Activated CD8-positive, alpha-beta memory T cell treated with anti-CD3 and anti-CD28 coated beads, Interleukin-2, amount 50 U/mL, for 48 hours (primary cell): ENCODE data around the gene NGRN.

Source experiments
- DNase-seq: peaks from one replicate; pipeline ENCODE4 v3.0.0-alpha.2; 2020

The NGRN gene, protein sequence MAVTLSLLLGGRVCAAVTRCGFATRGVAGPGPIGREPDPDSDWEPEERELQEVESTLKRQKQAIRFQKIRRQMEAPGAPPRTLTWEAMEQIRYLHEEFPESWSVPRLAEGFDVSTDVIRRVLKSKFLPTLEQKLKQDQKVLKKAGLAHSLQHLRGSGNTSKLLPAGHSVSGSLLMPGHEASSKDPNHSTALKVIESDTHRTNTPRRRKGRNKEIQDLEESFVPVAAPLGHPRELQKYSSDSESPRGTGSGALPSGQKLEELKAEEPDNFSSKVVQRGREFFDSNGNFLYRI

DNA sequence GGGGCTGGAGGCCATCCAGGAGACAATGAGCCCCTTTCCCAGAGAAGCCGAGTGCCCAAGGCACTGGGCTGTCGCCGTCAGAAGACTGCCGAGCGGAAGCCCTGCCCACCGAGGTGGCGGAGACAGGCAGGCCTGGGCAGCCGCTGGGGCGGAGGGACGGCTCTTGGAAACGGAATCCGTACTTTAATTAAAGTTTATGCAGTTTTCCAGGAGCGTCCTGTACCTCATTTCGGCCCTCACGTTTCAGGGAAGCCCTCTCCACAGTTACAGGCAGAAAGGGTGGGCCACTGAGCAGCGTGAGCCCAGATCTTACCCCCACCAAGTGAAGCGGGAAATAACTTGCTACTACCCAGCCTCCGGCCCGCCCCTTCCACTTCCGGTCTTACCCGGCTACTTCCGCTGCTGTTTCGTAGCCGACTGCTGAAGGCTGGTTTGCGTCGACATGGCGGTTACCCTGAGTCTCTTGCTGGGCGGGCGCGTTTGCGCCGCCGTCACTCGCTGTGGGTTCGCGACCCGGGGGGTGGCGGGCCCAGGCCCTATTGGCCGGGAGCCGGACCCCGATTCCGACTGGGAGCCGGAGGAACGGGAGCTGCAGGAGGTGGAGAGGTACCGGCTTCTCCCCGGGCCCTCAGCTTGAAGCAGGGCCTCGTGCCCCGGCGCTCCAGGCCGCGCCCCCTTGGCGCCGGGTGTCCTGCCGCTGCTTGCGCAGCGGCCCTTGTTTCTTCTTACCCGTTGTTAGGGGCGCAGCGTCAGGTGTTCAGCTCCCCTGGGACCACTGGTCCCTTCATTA lies at the start of gene NGRN:
Gene NGRN, plus strand, starts transcription at position 402 of the 790 bp plus-strand sequence. Its CDS starts 41 bp downstream, at position 443.
- peak; percentile 93 for DNase-seq

DNA sequence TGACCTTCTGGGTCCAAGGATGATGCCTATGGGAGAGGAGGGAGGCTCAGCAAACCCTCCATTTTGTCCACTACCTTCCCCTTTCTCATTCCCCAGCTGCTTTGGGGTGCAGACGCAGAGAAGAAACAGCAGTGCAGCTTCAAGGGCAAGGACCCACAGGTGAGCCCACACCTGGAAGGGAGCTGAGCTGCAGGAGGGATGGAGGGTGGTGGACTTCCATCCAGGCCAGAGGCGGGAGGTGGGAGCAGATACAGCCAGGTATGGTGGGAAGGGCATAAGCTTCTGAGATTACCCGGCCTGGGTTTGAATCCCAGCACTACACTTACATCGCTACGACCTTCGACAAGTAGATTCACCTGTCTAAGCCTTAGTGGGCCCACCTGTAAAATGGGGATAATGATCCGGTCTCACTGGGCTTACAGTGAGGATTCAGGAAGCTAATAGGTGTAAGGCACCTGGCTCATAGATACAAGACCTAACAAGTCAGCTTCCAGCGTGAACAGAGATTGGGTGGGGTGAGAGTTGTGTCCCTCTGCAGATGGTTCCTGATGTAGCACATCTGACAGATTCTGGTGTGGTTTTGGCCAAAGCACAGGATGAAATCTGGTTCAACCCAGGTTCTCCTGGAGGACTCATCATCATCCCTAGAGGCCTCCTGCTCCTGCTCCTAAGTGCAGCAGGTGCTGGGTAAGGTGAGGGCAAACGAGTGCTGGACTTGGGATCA lies 47.6 kb upstream of the NGRN start:
- DNase-seq, result no peak

DNA sequence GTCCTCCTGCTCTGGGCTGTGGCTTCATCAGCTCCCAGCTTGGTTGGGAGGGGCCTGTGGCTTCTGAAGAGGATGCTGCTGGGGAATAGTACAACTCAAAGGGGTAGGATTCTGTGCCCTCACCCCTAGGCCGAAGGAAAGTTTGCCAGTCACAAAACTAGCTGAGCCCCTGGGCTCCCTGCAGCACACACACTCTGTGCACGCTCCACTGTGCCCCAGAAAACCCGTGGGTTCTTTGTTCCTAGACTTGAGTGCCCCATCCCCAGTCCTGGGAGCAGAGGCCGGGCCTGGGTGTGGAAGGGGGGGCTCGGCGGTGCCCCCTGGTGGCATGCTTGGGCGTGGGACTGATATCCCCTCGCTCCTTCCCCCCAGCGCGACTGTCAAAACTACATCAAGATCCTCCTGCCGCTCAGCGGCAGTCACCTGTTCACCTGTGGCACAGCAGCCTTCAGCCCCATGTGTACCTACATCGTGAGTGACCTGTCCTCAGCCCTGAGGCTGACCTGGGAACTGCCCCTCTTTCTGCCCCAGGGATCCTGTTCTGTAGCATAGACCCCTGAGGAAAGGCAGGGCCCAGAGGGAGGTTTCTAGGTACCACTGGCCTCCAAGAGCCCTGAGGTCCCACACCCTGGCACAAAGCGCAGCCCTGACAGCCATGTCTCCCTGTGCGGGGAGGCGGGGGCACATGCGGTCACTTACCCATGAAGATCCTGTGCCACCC lies 45.9 kb upstream of the NGRN start:
- DNase-seq, result peak; percentile 85

DNA sequence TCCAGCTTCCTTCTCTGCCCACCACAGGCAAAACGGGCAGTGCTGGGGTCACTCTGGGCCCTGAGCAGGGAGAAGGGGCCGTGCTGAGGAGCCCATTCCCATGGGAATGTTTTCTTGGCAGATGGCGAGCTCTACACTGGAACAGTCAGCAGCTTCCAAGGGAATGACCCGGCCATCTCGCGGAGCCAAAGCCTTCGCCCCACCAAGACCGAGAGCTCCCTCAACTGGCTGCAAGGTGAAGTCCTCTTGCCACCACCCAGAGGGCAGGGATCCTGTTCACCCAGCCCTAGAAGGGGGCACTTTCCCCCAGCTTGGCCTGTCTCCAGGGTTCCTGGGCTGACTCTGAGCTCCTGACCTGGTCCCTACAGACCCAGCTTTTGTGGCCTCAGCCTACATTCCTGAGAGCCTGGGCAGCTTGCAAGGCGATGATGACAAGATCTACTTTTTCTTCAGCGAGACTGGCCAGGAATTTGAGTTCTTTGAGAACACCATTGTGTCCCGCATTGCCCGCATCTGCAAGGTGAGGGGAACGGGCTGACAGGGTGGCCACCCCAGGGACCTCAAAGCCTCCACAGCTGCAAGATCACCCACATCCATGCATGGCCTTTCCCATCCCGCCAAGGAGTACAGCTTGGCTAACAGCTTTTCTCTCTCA lies 44.1 kb upstream of the NGRN start:
- DNase-seq, result peak; percentile 68

DNA sequence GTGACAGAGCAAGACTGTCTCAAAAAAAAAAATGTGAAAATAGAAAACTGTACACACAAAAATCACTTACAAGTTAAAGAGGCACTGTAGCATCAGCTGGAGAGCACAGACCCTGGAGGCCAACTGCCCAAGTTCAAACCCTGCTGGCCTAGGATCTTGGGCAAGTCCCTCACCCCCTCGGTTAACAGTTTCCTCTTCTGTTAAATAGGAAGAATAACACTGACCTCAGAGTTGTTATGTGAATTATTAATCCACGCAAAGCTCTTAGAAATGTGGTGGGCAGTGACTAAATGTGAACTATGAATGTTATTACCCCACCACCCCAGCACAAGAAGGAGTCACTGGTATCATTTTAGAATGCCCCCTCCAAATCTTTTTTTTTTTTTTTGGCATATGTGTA lies 42.9 kb upstream of the NGRN start:
- DNase-seq, result no peak

DNA sequence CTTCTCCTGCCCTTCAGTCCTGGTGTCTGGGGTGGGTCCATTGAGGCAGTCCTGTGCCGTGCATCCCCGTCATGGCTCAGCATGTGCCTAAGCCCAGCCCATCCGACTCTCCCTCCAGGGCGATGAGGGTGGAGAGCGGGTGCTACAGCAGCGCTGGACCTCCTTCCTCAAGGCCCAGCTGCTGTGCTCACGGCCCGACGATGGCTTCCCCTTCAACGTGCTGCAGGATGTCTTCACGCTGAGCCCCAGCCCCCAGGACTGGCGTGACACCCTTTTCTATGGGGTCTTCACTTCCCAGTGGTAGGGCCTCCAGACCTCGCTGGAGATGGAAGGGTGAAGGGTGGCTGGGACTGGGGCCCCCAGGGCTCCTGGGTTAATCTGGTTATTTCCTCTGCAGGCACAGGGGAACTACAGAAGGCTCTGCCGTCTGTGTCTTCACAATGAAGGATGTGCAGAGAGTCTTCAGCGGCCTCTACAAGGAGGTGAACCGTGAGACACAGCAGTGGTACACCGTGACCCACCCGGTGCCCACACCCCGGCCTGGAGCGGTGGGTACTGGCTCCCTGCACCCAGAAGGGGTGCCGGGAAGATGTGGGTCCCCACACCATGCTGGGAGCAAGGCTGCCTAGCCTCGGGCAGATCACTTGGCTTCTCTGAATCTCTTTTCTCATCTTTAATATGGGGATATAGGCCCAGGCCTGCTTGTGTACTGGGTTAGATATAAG lies 41.9 kb upstream of the NGRN start:
- no peak for DNase-seq

DNA sequence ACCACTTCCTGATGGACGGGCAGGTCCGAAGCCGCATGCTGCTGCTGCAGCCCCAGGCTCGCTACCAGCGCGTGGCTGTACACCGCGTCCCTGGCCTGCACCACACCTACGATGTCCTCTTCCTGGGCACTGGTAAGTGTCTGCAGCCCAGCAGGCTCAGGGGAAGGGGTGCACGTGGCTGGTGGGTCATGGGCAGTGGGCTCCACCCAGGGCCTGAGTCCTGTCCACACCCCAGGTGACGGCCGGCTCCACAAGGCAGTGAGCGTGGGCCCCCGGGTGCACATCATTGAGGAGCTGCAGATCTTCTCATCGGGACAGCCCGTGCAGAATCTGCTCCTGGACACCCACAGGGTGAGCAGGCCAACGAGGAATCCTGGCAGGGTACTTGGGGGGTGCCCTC lies 40.4 kb upstream of the NGRN start:
- no peak for DNase-seq

DNA sequence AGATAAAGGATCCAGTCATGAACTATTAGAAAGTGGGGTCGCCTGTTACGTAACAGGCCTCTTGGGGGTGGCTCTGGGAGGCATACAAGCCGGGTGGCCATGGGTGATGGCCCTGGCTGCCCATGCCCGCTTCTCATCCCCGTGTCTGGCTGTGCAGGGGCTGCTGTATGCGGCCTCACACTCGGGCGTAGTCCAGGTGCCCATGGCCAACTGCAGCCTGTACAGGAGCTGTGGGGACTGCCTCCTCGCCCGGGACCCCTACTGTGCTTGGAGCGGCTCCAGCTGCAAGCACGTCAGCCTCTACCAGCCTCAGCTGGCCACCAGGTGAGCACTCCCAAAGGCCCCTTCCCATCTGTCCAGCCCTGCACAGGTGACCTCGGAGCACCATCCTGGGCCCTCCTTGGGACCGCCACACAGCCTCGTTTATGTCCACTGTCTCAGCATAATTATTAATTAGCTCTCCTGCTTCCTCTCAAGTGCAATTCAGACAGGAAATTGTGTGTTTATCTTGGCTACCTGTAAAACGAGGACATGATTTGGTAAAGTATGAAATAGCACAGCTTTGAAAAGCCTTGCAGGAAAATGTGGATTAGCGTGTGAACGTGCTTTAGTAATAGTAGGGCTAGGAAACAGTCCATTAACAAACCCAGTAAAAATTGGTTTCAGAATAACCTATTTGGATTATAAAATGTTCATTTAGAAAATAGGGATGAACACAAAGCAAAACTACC lies 39.8 kb upstream of the NGRN start:
- no peak for DNase-seq

DNA sequence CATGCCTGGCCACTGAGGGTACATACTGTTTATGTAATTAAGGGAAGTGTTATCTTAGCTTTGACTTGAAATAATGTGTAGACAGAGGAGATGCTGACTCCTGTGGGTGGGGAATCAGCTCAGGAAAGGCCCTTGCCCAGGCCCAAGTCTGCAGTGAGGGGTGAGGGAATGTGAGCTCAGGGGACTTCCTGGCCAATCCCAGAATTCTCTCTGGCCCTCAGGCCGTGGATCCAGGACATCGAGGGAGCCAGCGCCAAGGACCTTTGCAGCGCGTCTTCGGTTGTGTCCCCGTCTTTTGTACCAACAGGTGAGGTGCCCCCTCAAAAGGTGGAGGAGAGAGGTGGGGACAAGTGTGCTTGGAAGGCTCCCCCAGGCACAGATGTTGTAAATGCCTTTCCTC lies 38.1 kb upstream of the NGRN start:
- DNase-seq, result no peak

DNA sequence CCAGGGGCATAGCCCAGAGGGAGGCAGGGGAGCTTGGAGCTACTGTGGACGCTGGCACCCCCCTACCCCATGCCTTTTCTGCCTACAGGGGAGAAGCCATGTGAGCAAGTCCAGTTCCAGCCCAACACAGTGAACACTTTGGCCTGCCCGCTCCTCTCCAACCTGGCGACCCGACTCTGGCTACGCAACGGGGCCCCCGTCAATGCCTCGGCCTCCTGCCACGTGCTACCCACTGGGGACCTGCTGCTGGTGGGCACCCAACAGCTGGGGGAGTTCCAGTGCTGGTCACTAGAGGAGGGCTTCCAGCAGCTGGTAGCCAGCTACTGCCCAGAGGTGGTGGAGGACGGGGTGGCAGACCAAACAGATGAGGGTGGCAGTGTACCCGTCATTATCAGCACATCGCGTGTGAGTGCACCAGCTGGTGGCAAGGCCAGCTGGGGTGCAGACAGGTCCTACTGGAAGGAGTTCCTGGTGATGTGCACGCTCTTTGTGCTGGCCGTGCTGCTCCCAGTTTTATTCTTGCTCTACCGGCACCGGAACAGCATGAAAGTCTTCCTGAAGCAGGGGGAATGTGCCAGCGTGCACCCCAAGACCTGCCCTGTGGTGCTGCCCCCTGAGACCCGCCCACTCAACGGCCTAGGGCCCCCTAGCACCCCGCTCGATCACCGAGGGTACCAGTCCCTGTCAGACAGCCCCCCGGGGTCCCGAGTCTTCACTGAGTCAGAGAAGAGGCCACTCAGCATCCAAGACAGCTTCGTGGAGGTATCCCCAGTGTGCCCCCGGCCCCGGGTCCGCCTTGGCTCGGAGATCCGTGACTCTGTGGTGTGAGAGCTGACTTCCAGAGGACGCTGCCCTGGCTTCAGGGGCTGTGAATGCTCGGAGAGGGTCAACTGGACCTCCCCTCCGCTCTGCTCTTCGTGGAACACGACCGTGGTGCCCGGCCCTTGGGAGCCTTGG lies 37.4 kb upstream of the NGRN start:
- no peak for DNase-seq

DNA sequence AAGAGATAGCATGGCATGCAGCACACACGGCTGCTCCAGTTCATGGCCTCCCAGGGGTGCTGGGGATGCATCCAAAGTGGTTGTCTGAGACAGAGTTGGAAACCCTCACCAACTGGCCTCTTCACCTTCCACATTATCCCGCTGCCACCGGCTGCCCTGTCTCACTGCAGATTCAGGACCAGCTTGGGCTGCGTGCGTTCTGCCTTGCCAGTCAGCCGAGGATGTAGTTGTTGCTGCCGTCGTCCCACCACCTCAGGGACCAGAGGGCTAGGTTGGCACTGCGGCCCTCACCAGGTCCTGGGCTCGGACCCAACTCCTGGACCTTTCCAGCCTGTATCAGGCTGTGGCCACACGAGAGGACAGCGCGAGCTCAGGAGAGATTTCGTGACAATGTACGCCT lies 36.5 kb upstream of the NGRN start:
- DNase-seq, result no peak

DNA sequence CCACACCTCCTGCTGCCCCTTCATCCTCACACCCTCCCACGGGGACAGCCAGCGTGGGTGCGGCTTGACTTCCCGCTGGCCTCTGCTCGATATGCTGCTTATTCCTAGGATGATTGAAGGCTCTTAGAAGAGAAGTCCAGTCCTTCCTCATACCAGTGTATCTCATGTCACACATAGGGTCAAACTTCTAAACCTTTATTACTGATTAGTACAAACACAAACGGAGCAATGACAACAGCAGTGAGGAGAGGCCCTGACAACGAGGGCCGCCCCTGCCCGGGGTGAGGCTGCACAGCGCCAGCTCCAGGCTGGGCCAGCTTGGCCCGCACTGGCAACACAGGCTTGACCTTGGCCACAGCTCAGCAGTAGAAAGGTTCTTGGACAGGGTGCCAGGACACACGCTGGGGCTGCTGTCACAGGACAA lies 35.4 kb upstream of the NGRN start:
- DNase-seq, result no peak

DNA sequence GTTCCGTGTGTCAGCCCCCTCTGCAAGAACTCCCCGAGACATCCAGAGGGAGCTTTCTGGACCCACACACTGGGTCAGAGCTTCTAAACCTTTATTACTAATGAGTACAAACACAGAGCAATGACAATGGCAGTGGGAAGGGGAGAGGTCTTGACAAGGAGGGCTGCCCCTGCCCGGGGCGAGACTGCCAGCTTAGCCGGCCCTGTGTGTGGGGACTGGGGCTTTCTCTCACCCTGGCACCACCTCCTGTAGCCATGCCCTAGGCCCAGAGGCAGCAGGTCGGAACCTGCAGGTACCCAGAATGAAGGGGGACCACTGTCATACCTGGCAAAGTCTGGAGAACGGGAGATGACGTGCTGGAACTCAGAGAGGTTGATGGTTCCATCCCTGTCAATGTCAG lies 34.9 kb upstream of the NGRN start:
- no peak for DNase-seq

DNA sequence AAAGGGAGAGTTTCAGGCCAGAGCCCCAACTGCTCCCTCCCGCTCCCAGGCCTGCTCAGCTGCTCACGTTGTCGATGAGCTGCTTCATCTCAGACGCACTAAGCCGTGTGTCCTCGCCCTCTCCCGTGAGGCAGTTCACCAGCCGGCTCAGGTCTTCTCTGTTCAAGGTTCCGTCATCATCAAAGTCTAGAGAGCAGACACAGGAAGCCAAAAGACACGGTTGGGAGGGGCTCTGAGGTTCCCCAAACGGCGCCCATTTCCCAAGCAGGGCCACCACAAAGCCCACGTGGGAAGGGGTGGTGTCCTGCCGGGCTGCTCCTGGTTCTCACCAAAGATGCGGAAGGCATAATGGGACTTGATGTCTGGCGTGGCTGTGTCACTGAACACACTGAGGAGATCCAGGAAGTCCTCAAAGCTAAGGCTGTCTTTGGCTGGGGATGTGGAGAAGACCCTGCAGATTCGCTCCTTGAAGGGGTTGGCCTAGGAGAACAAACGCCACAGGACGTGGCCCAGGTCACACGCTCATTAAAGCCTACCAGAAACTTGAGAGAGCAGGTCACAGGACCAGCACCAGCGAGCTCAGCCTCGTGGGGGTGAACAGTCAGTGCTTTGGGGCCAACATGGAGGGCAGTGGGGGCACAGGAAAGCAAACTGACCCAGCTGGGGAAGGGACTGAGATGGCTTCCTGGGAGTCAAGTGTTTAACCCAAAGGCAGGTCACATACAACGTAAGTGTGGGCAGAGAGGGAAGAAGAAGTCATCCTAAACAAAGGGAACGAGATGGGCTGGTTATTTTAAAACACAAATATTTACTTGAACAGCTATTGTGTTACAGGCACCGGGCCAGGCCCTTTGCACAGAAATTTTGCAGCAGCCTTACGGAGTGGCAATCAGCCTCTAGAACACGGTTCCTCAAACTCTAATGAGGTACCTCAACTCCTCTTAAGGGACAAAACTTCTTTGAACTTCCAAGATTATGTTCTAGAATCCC lies 34.1 kb upstream of the NGRN start:
- DNase-seq, result peak; percentile 78

DNA sequence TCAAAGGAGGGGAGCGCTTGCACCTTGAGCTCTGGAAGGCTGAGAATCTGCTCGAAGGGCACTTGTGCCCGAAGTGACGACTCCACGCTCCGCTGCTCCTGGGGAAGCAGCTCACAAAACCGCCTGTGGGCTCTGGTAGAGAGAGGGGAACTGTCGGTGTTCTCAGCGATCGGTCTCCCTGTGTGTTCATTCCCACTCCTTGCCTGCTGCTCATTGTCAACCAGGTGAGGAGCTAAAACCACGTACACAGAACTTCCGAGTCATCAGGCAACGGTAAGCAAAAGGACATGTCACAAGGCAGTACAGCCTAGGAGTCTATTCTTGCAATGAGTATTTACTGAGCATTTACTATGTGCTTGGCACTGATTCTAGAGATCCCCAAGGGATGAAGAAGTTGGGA lies 33.3 kb upstream of the NGRN start:
- no peak for DNase-seq

DNA sequence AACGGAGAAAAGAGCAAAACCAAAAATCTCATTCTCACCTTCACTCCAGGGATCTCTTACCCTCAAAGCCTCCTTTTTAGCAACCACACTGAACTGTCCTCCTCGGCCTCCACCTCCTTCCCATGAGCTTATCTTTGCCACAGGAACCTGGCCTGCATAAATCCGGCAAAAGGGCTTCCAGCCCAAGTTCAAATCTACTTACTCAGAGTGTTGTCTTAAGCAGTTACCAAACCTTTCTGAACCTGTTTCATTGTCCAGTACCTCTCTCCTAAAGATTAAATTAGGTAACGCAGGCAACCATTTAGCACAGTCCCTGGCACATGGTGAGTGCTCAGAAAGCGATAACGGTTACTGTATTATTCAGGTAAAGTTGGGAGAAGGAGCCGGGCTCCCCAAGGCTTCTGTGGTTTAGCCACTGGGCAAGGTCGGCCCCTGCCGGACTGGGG lies 32.5 kb upstream of the NGRN start:
- DNase-seq, result no peak

DNA sequence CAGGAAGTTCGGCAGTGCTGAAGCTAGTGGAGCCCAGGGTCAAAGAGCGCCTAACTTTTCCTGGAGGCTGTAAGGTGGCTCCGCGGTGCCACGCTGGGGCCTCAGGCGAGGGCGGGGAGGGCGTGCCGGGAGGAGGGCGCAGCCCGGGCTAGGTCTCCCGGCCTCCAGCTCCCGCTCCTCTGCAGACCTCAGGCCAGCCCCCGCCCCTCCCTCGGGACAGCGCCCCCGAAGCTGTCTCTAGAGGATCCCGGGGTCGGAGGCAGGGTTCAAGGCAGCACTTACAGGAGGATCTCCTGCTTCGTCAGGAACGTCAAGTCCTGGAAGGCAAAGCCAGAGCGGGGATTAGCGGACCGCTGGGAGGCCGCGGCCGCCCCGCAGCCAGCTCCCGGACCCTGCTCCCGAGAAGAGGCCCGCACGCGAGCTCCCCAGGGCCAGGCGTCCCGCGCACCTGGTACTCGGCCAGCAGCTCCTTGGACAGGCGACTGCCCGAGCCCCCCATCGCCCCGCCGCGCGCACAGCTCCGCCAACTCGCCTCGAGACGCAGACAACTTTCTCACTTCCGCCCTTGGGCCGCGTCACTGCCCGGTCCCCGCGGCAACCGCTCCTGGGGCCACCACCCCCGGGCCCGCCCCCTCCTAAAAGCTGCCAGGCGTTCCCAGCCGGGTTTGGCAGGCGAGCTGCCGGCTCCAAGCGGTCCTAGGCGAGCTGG lies 31.9 kb upstream of the NGRN start, which contains the start of gene CIB1:
Gene CIB1, minus strand, starts transcription at position 555 of the 709 bp plus-strand sequence. Its CDS starts 56 bp downstream, at position 499.
- DNase-seq, result peak; percentile 83
